HL-60 (cell line): Measurements from ENCODE around the gene EHD4.

ENCODE experiments used
- DNase-seq, 2 experiments: peaks; one replicate each; pipeline ENCODE4 v3.0.0-alpha.2; 2010 to 2020; ENCODE audit warnings: low read depth in 1 of 2, low spot score in 1 of 2
- H3K27ac ChIP-seq: fragments of 250-450 bp; sonication (Bioruptor Pico); replicated peaks from 2 replicates; pipeline ENCODE4 v1.5.1; 2020; ENCODE audit warnings: mild to moderate bottlenecking, moderate library complexity
- H3K27me3 ChIP-seq: fragments of 250-450 bp; sonication (Bioruptor Pico); 2 replicates; pipeline ENCODE4 v1.5.1; 2021; ENCODE audit warnings: mild to moderate bottlenecking, moderate library complexity; ENCODE audit not compliant: insufficient read depth, poor library complexity, severe bottlenecking
- H3K4me3 ChIP-seq: replicated peaks from 2 replicates; pipeline ENCODE4 v1.5.1; 2011; ENCODE audit warnings: mild to moderate bottlenecking, control low read depth, low read length; ENCODE audit not compliant: insufficient read depth
- CTCF ChIP-seq: IDR thresholded peaks from one replicate; pipeline ENCODE4 v1.5.1; 2011; ENCODE audit warnings: low read length, control low read depth, inconsistent platforms; ENCODE audit not compliant: insufficient read depth
- GABPA ChIP-seq: IDR thresholded peaks from 2 replicates; pipeline ENCODE4 v1.6.1; 2012; ENCODE audit warnings: low read depth
- POLR2AphosphoS5 ChIP-seq: IDR thresholded peaks from 2 replicates; pipeline ENCODE4 v1.6.1; 2012; ENCODE audit warnings: low read depth
- REST ChIP-seq: IDR thresholded peaks from 2 replicates; pipeline ENCODE4 v1.6.1; 2012; ENCODE audit warnings: low read depth; ENCODE audit not compliant: insufficient replicate concordance
- SPI1 ChIP-seq: IDR thresholded peaks from 2 replicates; pipeline ENCODE4 v1.6.1; 2012; ENCODE audit warnings: low read depth, mild to moderate bottlenecking, borderline replicate concordance

The EHD4 gene

GRCh38 chr15:42002333-42002732, 30.0 kb upstream of the EHD4 start:
- no peak overlapping the region for H3K27ac ChIP-seq
- no peak for TF ChIP-seq GABPA
- TF ChIP-seq POLR2AphosphoS5: no peak
- no peak for DNase-seq
- peaks cover 12% of the 10 kb centered on the region for H3K27me3 ChIP-seq
- H3K4me3 ChIP-seq: no peak overlapping the region

- H3K27ac ChIP-seq: no peak overlapping the region
- TF ChIP-seq REST: no peak
- no peak for TF ChIP-seq CTCF
- TF ChIP-seq POLR2AphosphoS5: no peak
- TF ChIP-seq SPI1: no peak
- TF ChIP-seq GABPA: no peak
- no peak for DNase-seq
- H3K27me3 ChIP-seq: peaks cover 12% of the 10 kb centered on the region
- H3K4me3 ChIP-seq: no peak overlapping the region
Observed at GRCh38 chr15:42001236-42001635, 28.9 kb upstream of the EHD4 start.

GRCh38 chr15:41999290-42000285, 27.2 kb upstream of the EHD4 start:
- no peak for DNase-seq
- no peak overlapping the region for H3K4me3 ChIP-seq
- H3K27me3 ChIP-seq: peaks cover 12% of the 10 kb centered on the region
- H3K27ac ChIP-seq: no peak overlapping the region
- TF ChIP-seq POLR2AphosphoS5 (no peak), REST (no peak), SPI1 (no peak), CTCF (no peak), GABPA (no peak)

DNA sequence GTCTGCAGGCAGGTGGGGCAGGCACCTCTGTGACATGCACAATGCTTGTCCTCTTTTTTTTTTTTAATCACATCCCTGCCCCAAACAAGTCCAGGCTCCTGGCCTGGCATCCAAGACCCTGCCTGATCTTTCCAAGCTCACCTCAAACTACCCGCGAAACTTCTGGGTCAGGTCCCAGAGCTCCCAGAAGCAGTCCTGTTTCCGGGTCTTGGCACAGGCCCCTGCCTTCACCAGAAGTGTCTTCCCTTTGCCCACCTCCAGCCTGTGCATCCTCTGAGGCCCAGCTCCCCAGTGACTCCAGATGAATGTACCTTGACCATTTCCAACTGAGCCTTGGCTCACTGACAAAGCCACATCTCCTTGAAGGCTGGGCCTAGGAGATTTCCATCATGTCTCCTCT, 25.5 kb upstream of the EHD4 start:
- no peak for DNase-seq
- no peak overlapping the region for H3K27ac ChIP-seq
- H3K27me3 ChIP-seq: peaks cover 5% of the 10 kb centered on the region
- TF ChIP-seq REST (no peak), POLR2AphosphoS5 (no peak), CTCF (no peak), SPI1 (no peak), GABPA (no peak)
- H3K4me3 ChIP-seq: no peak overlapping the region
